Type B pancreatic cell (in vitro differentiated cells): ENCODE measurements around the gene FRAS1. TPM values are rescaled to one million over a fixed set of nuclear protein-coding genes. Genes with fewer than 3 reads are reported as not detected.

Experiments
- DNase-seq: peaks from one replicate; pipeline ENCODE4 v3.0.0; 2021; ENCODE audit warnings: mixed read lengths; ENCODE audit not compliant: unreplicated experiment; ENCODE audit errors: extremely low spot score
- H3K27ac Mint-ChIP-seq: 2 replicates; pipeline ENCODE4 v1.8.0; 2021; ENCODE audit warnings: mild to moderate bottlenecking, mixed read lengths
- H3K27me3 Mint-ChIP-seq: 2 replicates; pipeline ENCODE4 v1.8.0; 2021; ENCODE audit warnings: mixed read lengths
- H3K36me3 Mint-ChIP-seq: 2 replicates; pipeline ENCODE4 v1.8.0; 2021; ENCODE audit warnings: mixed read lengths
- H3K4me1 Mint-ChIP-seq: one replicate; pipeline ENCODE4 v1.8.0; 2021; ENCODE audit warnings: mixed read lengths; ENCODE audit not compliant: unreplicated experiment
- H3K4me3 Mint-ChIP-seq: 2 replicates; pipeline ENCODE4 v1.8.0; 2021; ENCODE audit warnings: mild to moderate bottlenecking, mixed read lengths
- H3K9me3 Mint-ChIP-seq: 2 replicates; pipeline ENCODE4 v1.8.0; 2021; ENCODE audit warnings: mixed read lengths
- CTCF ChIP-seq: fragments of 200-600 bp; sonication (generic); conservative IDR thresholded peaks from 2 replicates; pipeline ENCODE4 v1.5.0; 2021; ENCODE audit warnings: antibody characterized with exemption, mild to moderate bottlenecking
- total RNA-seq: library from RNA; stranded (reverse); gene quantifications from 2 replicates; pipeline ENCODE4 v1.2.1, GENCODE V29; 2021; ENCODE audit warnings: low replicate concordance

FRAS1 gene
- total RNA-seq, 1 donor from 2014 or later = 37.7 TPM

- peaks cover 3% of the 10 kb centered on the region for H3K36me3 Mint-ChIP-seq
- no peaks in the 10 kb centered on the region for H3K4me1 Mint-ChIP-seq
- H3K4me3 Mint-ChIP-seq = no peak overlapping the region
- no peaks in the 10 kb centered on the region for H3K9me3 Mint-ChIP-seq
- no peak for DNase-seq
- TF ChIP-seq CTCF = no peak
- no peaks in the 10 kb centered on the region for H3K27me3 Mint-ChIP-seq
- H3K27ac Mint-ChIP-seq = no peak overlapping the region
Observed at GRCh38 chr4:78347527-78347926, 290.4 kb downstream of the FRAS1 start.

GRCh38 chr4:78353921-78354320 lies 296.8 kb downstream of the FRAS1 start:
- no peak overlapping the region for H3K4me3 Mint-ChIP-seq
- no peak for TF ChIP-seq CTCF
- no peak for DNase-seq
- H3K27me3 Mint-ChIP-seq = no peaks in the 10 kb centered on the region
- no peaks in the 10 kb centered on the region for H3K4me1 Mint-ChIP-seq
- H3K9me3 Mint-ChIP-seq = no peaks in the 10 kb centered on the region
- H3K27ac Mint-ChIP-seq = peak overlapping the region; percentile 4
- H3K36me3 Mint-ChIP-seq = no peaks in the 10 kb centered on the region

- Mint-ChIP-seq H3K27ac (peak overlapping the region; percentile 4), H3K36me3 (no peaks in the 10 kb centered on the region), H3K4me1 (no peaks in the 10 kb centered on the region), H3K4me3 (no peak overlapping the region), H3K9me3 (no peaks in the 10 kb centered on the region), H3K27me3 (no peaks in the 10 kb centered on the region)
- no peak for DNase-seq
- TF ChIP-seq CTCF = no peak
Observed at GRCh38 chr4:78354782-78355181, 297.7 kb downstream of the FRAS1 start.

GRCh38 chr4:78355306-78355705 lies 298.2 kb downstream of the FRAS1 start:
- Mint-ChIP-seq H3K9me3 (no peaks in the 10 kb centered on the region), H3K27me3 (no peaks in the 10 kb centered on the region), H3K36me3 (no peaks in the 10 kb centered on the region), H3K4me1 (peaks cover 2% of the 10 kb centered on the region), H3K27ac (no peak overlapping the region), H3K4me3 (no peak overlapping the region)
- no peak for DNase-seq
- TF ChIP-seq CTCF = no peak

- no peak for DNase-seq
- Mint-ChIP-seq H3K27me3 (no peaks in the 10 kb centered on the region), H3K4me3 (no peak overlapping the region), H3K4me1 (peaks cover 12% of the 10 kb centered on the region), H3K27ac (no peak overlapping the region), H3K9me3 (no peaks in the 10 kb centered on the region), H3K36me3 (no peaks in the 10 kb centered on the region)
- TF ChIP-seq CTCF = no peak
Observed at GRCh38 chr4:78356251-78356786, 299.2 kb downstream of the FRAS1 start.

- TF ChIP-seq CTCF = no peak
- Mint-ChIP-seq H3K27ac (no peak overlapping the region), H3K4me1 (peaks cover 20% of the 10 kb centered on the region), H3K36me3 (no peaks in the 10 kb centered on the region), H3K27me3 (no peaks in the 10 kb centered on the region), H3K9me3 (no peaks in the 10 kb centered on the region), H3K4me3 (no peak overlapping the region)
- no peak for DNase-seq
Observed at GRCh38 chr4:78357122-78357521, 300.0 kb downstream of the FRAS1 start.
